KMS-11 (cell line): ENCODE data around the gene FAM81A.

Source experiments
- H2AFZ ChIP-seq: fragments of 200-600 bp; sonication (generic); 2 replicates; pipeline ENCODE4 v1.6.1; 2016; ENCODE audit warnings: antibody characterized with exemption, mixed run types, low read depth
- H3K27ac ChIP-seq: fragments of 200-600 bp; sonication (generic); 2 replicates; pipeline ENCODE4 v1.6.1; 2016; ENCODE audit warnings: mild to moderate bottlenecking, mixed run types
- H3K27me3 ChIP-seq: fragments of 200-600 bp; sonication (generic); 2 replicates; pipeline ENCODE4 v1.6.1; 2017; ENCODE audit warnings: mild to moderate bottlenecking, low read depth, mixed run types, moderate library complexity; ENCODE audit not compliant: insufficient read depth
- H3K36me3 ChIP-seq: fragments of 200-600 bp; sonication (generic); 2 replicates; pipeline ENCODE4 v1.6.1; 2017; ENCODE audit warnings: mild to moderate bottlenecking, mixed run types; ENCODE audit not compliant: insufficient read depth
- H3K4me1 ChIP-seq: fragments of 200-600 bp; sonication (generic); 2 replicates; pipeline ENCODE4 v1.6.1; 2016; ENCODE audit warnings: mild to moderate bottlenecking, low read depth, mixed run types; ENCODE audit not compliant: poor library complexity, severe bottlenecking
- H3K4me2 ChIP-seq: fragments of 200-600 bp; sonication (generic); 2 replicates; pipeline ENCODE4 v1.7.0; 2016; ENCODE audit warnings: mild to moderate bottlenecking, mixed run types
- H3K4me3 ChIP-seq: fragments of 200-600 bp; sonication (generic); IDR thresholded peaks from 2 replicates; pipeline ENCODE4 v1.6.1; 2017; ENCODE audit warnings: low read depth, low read length, mixed read lengths; ENCODE audit not compliant: insufficient read depth
- H3K79me2 ChIP-seq: fragments of 200-600 bp; sonication (generic); 2 replicates; pipeline ENCODE4 v1.6.1; 2016; ENCODE audit warnings: low read depth, mixed run types; ENCODE audit not compliant: insufficient read depth
- H3K9ac ChIP-seq: fragments of 200-600 bp; sonication (generic); 2 replicates; pipeline ENCODE4 v1.6.1; 2016; ENCODE audit warnings: mild to moderate bottlenecking, mixed run types
- H4K20me1 ChIP-seq: fragments of 200-600 bp; sonication (generic); 2 replicates; pipeline ENCODE4 v1.6.1; 2016; ENCODE audit warnings: mild to moderate bottlenecking, mixed run types; ENCODE audit not compliant: insufficient read depth
- CTCF ChIP-seq: fragments of 200-600 bp; sonication (generic); conservative IDR thresholded peaks from 2 replicates; pipeline ENCODE4 v1.6.1; 2017; ENCODE audit warnings: low read depth, mild to moderate bottlenecking, antibody characterized with exemption, low read length, moderate library complexity, mixed read lengths

The FAM81A gene

GRCh38 chr15:59396211-59396610 is 41.8 kb upstream of the FAM81A start:
- Histone ChIP-seq H3K36me3 (no peaks in the 10 kb centered on the region), H3K27ac (no peak overlapping the region), H4K20me1 (no peaks in the 10 kb centered on the region), H2AFZ (no peak overlapping the region), H3K79me2 (no peaks in the 10 kb centered on the region), H3K4me3 (no peak overlapping the region), H3K4me2 (no peak overlapping the region), H3K4me1 (no peaks in the 10 kb centered on the region), H3K27me3 (no peaks in the 10 kb centered on the region), H3K9ac (no peak overlapping the region)
- TF ChIP-seq CTCF: no peak

GRCh38 chr15:59396679-59397078 is 41.3 kb upstream of the FAM81A start:
- Histone ChIP-seq H3K27me3 (no peaks in the 10 kb centered on the region), H3K4me2 (no peak overlapping the region), H3K27ac (no peak overlapping the region), H3K9ac (no peak overlapping the region), H3K36me3 (no peaks in the 10 kb centered on the region), H3K4me3 (no peak overlapping the region), H2AFZ (no peak overlapping the region), H3K79me2 (no peaks in the 10 kb centered on the region), H4K20me1 (no peaks in the 10 kb centered on the region), H3K4me1 (no peaks in the 10 kb centered on the region)
- TF ChIP-seq CTCF: no peak

GRCh38 chr15:59398220-59398619 is 39.8 kb upstream of the FAM81A start:
- no peak overlapping the region for H3K4me3 ChIP-seq
- no peak overlapping the region for H3K9ac ChIP-seq
- H3K36me3 ChIP-seq: no peaks in the 10 kb centered on the region
- TF ChIP-seq CTCF: no peak
- no peaks in the 10 kb centered on the region for H3K27me3 ChIP-seq
- H4K20me1 ChIP-seq: no peaks in the 10 kb centered on the region
- H3K4me1 ChIP-seq: no peaks in the 10 kb centered on the region
- no peak overlapping the region for H2AFZ ChIP-seq
- H3K79me2 ChIP-seq: no peaks in the 10 kb centered on the region
- no peak overlapping the region for H3K4me2 ChIP-seq
- no peak overlapping the region for H3K27ac ChIP-seq

GRCh38 chr15:59399465-59400102 is 38.4 kb upstream of the FAM81A start:
- H3K79me2 ChIP-seq: no peaks in the 10 kb centered on the region
- no peak overlapping the region for H3K4me2 ChIP-seq
- no peaks in the 10 kb centered on the region for H4K20me1 ChIP-seq
- no peak overlapping the region for H3K27ac ChIP-seq
- no peak overlapping the region for H2AFZ ChIP-seq
- H3K4me1 ChIP-seq: no peaks in the 10 kb centered on the region
- H3K4me3 ChIP-seq: no peak overlapping the region
- H3K27me3 ChIP-seq: no peaks in the 10 kb centered on the region
- H3K36me3 ChIP-seq: no peaks in the 10 kb centered on the region
- no peak for TF ChIP-seq CTCF
- H3K9ac ChIP-seq: no peak overlapping the region
